ENCODE results near the gene GOLGA6A.

The GOLGA6A gene

GRCh38 chr15:74127255-74127953, 45.1 kb upstream of the GOLGA6A start (continued):
- TF ChIP-seq ZNF398 (tag by site-specific recombination; IDR thresholded peaks at IDR 0.05): peak; percentile 38; the same call in 1 of the 2 replicates
- TF ChIP-seq ZEB2 (tag by site-specific recombination; IDR thresholded peaks at IDR 0.05): peak; percentile 85
- no peak; the same call in 1 of the 2 replicates for TF ChIP-seq ZNF335 (tag by site-specific recombination; conservative IDR thresholded peaks at IDR 0.05)
- no peak for TF ChIP-seq GLI4 (tag by site-specific recombination; IDR thresholded peaks at IDR 0.05)
- peak; percentile 75 for TF ChIP-seq ZBTB8A (tag by site-specific recombination; IDR thresholded peaks at IDR 0.05)
- 0 out of 2 replicates have a peak, but pooled peaks have one; percentile 32 for TF ChIP-seq MZF1 (tag by site-specific recombination; IDR thresholded peaks at IDR 0.05; ENCODE audit: borderline replicate concordance)
- TF ChIP-seq ZNF561 (tag by site-specific recombination; IDR thresholded peaks at IDR 0.05; ENCODE audit: borderline replicate concordance): peak; percentile 87
- TF ChIP-seq SCRT1 (tag by site-specific recombination; IDR thresholded peaks at IDR 0.05; ENCODE audit: borderline replicate concordance): no peak
- TF ChIP-seq ZNF555 (tag by site-specific recombination; conservative IDR thresholded peaks at IDR 0.05): no peak
- 0 out of 2 replicates have a peak, but pooled peaks have one; percentile 24 for TF ChIP-seq REST (tag by site-specific recombination; IDR thresholded peaks at IDR 0.05)
- peak; percentile 56 for TF ChIP-seq SCRT2 (tag by site-specific recombination; IDR thresholded peaks at IDR 0.05)
- TF ChIP-seq ZNF449 (tag by site-specific recombination; IDR thresholded peaks at IDR 0.05): peak; percentile 77
- TF ChIP-seq ZNF302 (tag by site-specific recombination; IDR thresholded peaks at IDR 0.05; ENCODE audit: low read depth): no peak
- TF ChIP-seq ZNF202 (tag by site-specific recombination; IDR thresholded peaks at IDR 0.05; ENCODE audit: borderline replicate concordance): no peak
- peak; percentile 56; the same call in 1 of the 2 replicates for TF ChIP-seq ZNF580 (tag by site-specific recombination; IDR thresholded peaks at IDR 0.05)
- TF ChIP-seq PRDM6 (tag by site-specific recombination; IDR thresholded peaks at IDR 0.05): no peak
- TF ChIP-seq ZNF19 (tag by site-specific recombination; IDR thresholded peaks at IDR 0.05; ENCODE audit: low read depth): no peak
- TF ChIP-seq ZNF548 (tag by site-specific recombination; IDR thresholded peaks at IDR 0.05): peak; percentile 98
- TF ChIP-seq ZNF175 (tag by site-specific recombination; IDR thresholded peaks at IDR 0.05): no peak
- no peak for TF ChIP-seq BCL11A (tag by site-specific recombination; IDR thresholded peaks at IDR 0.05; ENCODE audit: low read depth)
- TF ChIP-seq ZNF626 (tag by site-specific recombination; IDR thresholded peaks at IDR 0.05): no peak
- TF ChIP-seq ZNF521 (tag by site-specific recombination; IDR thresholded peaks at IDR 0.05): no peak
- no peak for TF ChIP-seq ZNF23 (tag by site-specific recombination; IDR thresholded peaks at IDR 0.05; ENCODE audit: borderline replicate concordance)
- no peak for TF ChIP-seq ZNF658 (tag by site-specific recombination; IDR thresholded peaks at IDR 0.05)
- no peak for TF ChIP-seq ZNF664 (tag by site-specific recombination; IDR thresholded peaks at IDR 0.05)
- no peak for TF ChIP-seq ZNF155 (tag by site-specific recombination; IDR thresholded peaks at IDR 0.05)
- TF ChIP-seq ZNF514 (tag by site-specific recombination; IDR thresholded peaks at IDR 0.05): no peak
- TF ChIP-seq ZNF280C (tag by site-specific recombination; IDR thresholded peaks at IDR 0.05): no peak
- no peak for TF ChIP-seq ZBTB1 (tag by site-specific recombination; IDR thresholded peaks at IDR 0.05)

Data from HEK293 (cell line).